OCI-LY7 (cell line): ENCODE measurements around the gene MTSS2. TPM values are rescaled to one million over a fixed set of nuclear protein-coding genes. Genes with fewer than 3 reads are reported as not detected.

ENCODE experiments used
- BruUV-seq: library from RNA; stranded (reverse); fragments of 400-500 nt; replicated peaks from 2 replicates; lab custom pipeline; 2021; lab: Mats Ljungman, UMichigan
- CTCF ChIA-PET: fragments of 300-600 bp; sonication (Branson Sonifier 250); formaldehyde crosslinking; loops from one replicate; lab custom pipeline; 2022; ENCODE audit warnings: antibody characterized with exemption; ENCODE audit not compliant: unreplicated experiment; lab: Charles Lee
- POLR2A ChIA-PET: fragments of 300-600 bp; sonication (Branson Sonifier 250); formaldehyde crosslinking; loops from one replicate; lab custom pipeline; 2022; ENCODE audit warnings: antibody characterized with exemption; lab: Charles Lee
- DNase-seq: peaks from one replicate; pipeline ENCODE4 v3.0.0-alpha.2; 2015; ENCODE audit warnings: low spot score
- H2AFZ ChIP-seq: fragments of 200-600 bp; sonication (generic), shearing (Covaris generic); 2 replicates; pipeline ENCODE4 v1.6.1; 2014; ENCODE audit warnings: mild to moderate bottlenecking, antibody characterized with exemption, low read length, moderate library complexity
- H3K27ac ChIP-seq: fragments of 200-600 bp; sonication (generic); 2 replicates; pipeline ENCODE4 v1.5.1; 2014; ENCODE audit warnings: mixed run types, low read depth, mild to moderate bottlenecking, moderate library complexity, low read length, inconsistent platforms; ENCODE audit not compliant: poor library complexity, severe bottlenecking
- H3K36me3 ChIP-seq: fragments of 200-600 bp; sonication (generic); 2 replicates; pipeline ENCODE4 v1.6.1; 2014; ENCODE audit warnings: mild to moderate bottlenecking, antibody characterized with exemption, low read length, moderate library complexity, mixed read lengths; ENCODE audit not compliant: insufficient read depth
- H3K4me1 ChIP-seq: fragments of 200-600 bp; sonication (generic); 2 replicates; pipeline ENCODE4 v1.5.1; 2014; ENCODE audit warnings: mild to moderate bottlenecking, low read length; ENCODE audit not compliant: insufficient read depth, poor library complexity, severe bottlenecking
- H3K4me2 ChIP-seq: fragments of 200-600 bp; sonication (generic); 2 replicates; pipeline ENCODE4 v1.6.1; 2014; ENCODE audit warnings: mild to moderate bottlenecking, low read length
- H3K4me3 ChIP-seq: fragments of 200-600 bp; sonication (generic); 2 replicates; pipeline ENCODE4 v1.5.1; 2014; ENCODE audit warnings: mild to moderate bottlenecking, low read depth, low read length; ENCODE audit not compliant: poor library complexity, severe bottlenecking
- H3K79me2 ChIP-seq: fragments of 200-600 bp; sonication (generic); 2 replicates; pipeline ENCODE4 v1.6.1; 2016; ENCODE audit warnings: low read depth, mild to moderate bottlenecking, low read length, moderate library complexity, mixed read lengths; ENCODE audit not compliant: insufficient read depth
- H3K9me2 ChIP-seq: fragments of 200-600 bp; sonication (generic); 2 replicates; pipeline ENCODE4 v1.6.1; 2016; ENCODE audit warnings: mild to moderate bottlenecking, low read length, mixed read lengths; ENCODE audit not compliant: insufficient read depth
- H3K9me3 ChIP-seq: fragments of 200-600 bp; sonication (generic); 2 replicates; pipeline ENCODE4 v1.6.1; 2014; ENCODE audit warnings: mild to moderate bottlenecking, mixed run types, low read length, mixed read lengths
- H4K20me1 ChIP-seq: fragments of 200-600 bp; sonication (generic); 2 replicates; pipeline ENCODE4 v1.6.1; 2014; ENCODE audit warnings: mild to moderate bottlenecking, antibody characterized with exemption, low read length, moderate library complexity, mixed read lengths; ENCODE audit not compliant: insufficient read depth
- CTCF ChIP-seq: fragments of 200-600 bp; sonication (generic); conservative IDR thresholded peaks from 2 replicates; pipeline ENCODE4 v1.5.1; 2014; ENCODE audit warnings: mild to moderate bottlenecking, antibody characterized with exemption, low read length, moderate library complexity, mixed read lengths
- EZH2phosphoT487 ChIP-seq: fragments of 200-600 bp; sonication (generic); IDR thresholded peaks from 2 replicates; pipeline ENCODE4 v1.6.1; 2018; ENCODE audit warnings: low read depth, borderline replicate concordance, mild to moderate bottlenecking, mixed run types, antibody characterized with exemption, low read length, moderate library complexity, mixed read lengths
- intact Hi-C: fragments of 100-400 bp; cut with micrococcal nuclease; formaldehyde crosslinking; loops from one replicate; pipeline ENCODE4 v1.10.0; 2022; ENCODE audit not compliant: unreplicated experiment
- total RNA-seq, 2 experiments: library from RNA; depleted of rRNA in 1 of 2; stranded (reverse); fragments of >200 nt in 1 of 2; shearing (Covaris generic) in 1 of 2; gene quantifications; 2 replicates each; pipeline ENCODE4 v1.2.3, GENCODE V29; 2014 to 2022

The MTSS2 gene
- total RNA-seq, 2 experiments from 2014 or later: 0.17 to 0.19 TPM

DNA sequence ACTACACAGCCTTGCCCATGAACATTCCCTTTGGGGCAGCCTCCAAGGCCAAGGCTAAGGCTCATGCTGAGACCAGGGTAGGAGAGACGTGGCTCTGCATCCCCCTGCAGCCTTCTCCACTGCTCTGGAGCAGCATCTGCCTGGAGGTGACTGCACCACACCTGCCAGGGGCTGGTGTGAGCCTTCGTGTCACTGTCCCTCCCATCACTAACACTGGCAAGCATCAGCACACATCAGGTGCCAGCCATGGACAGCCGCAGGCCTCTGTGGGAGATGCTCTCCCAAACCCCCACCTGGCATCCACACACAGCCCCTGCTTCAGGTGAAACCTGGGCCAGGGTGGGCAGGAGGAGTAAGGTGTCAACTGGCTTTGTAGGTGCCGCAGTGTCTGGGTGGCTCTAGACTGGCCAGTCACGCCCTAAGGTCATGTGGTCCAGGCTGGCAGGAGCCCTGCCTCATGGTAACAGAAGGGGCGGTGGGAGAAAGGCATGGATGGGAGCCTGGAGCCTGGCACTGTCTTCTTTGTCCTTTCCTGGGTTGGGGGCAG lies 18.1 kb upstream of the MTSS2 start:
- Histone ChIP-seq H3K4me1 (no peaks in the 10 kb centered on the region), H2AFZ (no peak overlapping the region), H3K36me3 (no peaks in the 10 kb centered on the region), H3K4me2 (no peak overlapping the region), H3K9me2 (no peaks in the 10 kb centered on the region), H3K27ac (no peak overlapping the region), H3K79me2 (no peaks in the 10 kb centered on the region), H4K20me1 (no peaks in the 10 kb centered on the region), H3K4me3 (no peak overlapping the region), H3K9me3 (no peaks in the 10 kb centered on the region)
- CTCF ChIA-PET: no interaction called here
- POLR2A ChIA-PET: no interaction called here
- intact Hi-C loops: no loop called here
- BruUV-seq: no TSS peak
- no peak for DNase-seq
- TF ChIP-seq CTCF: no peak
- TF ChIP-seq EZH2phosphoT487: no peak

DNA sequence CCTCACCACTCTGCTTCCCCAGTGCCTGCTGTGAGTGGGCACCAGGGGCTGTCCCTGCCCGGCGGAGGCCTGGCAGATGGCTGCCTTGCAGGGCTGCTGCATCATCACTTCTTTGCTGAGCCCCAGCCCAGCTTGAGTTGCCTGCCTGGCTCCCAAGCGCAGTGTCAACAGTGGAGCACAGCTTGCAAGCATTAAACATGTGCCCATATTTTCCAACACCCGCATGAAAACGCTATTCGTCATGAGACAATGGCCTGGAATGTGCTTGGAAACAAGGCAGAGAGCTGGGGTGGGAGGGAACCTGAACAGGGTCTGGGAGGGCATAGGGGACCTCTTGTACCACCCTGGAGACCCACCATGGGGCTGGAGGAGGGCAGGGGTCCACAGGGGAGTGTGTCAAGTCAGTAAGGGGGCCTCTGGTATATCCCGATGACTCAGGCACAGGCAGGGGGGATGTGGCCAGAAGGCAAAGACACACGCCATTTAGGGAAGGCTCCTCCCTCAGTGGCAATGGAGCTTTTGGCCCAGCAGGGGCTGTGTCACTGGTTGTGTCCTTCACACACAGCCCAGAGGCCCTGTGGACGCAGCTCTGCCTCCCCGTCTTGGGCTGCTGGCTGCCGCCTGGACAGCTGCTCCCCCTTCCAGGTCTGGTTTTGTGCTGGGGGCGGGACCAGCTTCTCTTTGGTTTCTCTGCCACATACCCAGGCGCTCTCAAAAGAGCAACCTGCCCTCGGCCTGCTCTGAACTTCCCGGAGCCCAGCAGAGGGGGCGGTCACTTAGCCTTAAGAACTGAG lies 17.4 kb upstream of the MTSS2 start:
- no peak overlapping the region for H3K4me2 ChIP-seq
- intact Hi-C loops: no loop called here
- no peaks in the 10 kb centered on the region for H3K4me1 ChIP-seq
- no peaks in the 10 kb centered on the region for H3K79me2 ChIP-seq
- TF ChIP-seq EZH2phosphoT487: no peak
- TF ChIP-seq CTCF: no peak
- no peaks in the 10 kb centered on the region for H3K9me3 ChIP-seq
- no peaks in the 10 kb centered on the region for H3K9me2 ChIP-seq
- no peak for DNase-seq
- 0 out of 2 replicates have a peak, but pooled peaks cover 4% of the 10 kb centered on the region for H3K36me3 ChIP-seq
- H3K27ac ChIP-seq: no peak overlapping the region
- CTCF ChIA-PET: no interaction called here
- POLR2A ChIA-PET: no interaction called here
- no peak overlapping the region for H3K4me3 ChIP-seq
- H4K20me1 ChIP-seq: no peaks in the 10 kb centered on the region
- no TSS peak for BruUV-seq
- H2AFZ ChIP-seq: no peak overlapping the region

DNA sequence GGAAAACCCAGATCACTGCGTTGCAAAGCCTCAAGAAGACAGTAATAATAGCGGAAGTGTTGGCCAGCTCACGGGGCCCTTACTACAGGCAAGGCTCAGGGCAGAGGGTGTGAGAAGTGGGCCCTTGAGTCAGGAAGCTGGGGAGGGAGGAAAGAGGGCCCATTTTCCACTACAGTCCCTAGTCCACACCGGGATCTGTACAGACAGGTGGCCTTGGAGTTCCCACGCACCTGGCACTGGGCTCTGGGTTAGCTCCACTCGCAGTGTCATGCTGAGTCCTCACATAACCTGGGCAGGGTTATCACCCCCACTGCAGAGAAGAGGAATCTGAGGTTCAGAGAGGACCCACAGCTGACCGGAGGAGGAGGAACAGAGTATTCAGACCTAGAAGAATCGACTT lies 16.8 kb upstream of the MTSS2 start:
- Histone ChIP-seq H3K4me3 (no peak overlapping the region), H3K4me2 (no peak overlapping the region), H3K4me1 (no peaks in the 10 kb centered on the region), H3K79me2 (no peaks in the 10 kb centered on the region), H3K36me3 (peaks cover 8% of the 10 kb centered on the region; the same call in 1 of the 2 replicates), H4K20me1 (no peaks in the 10 kb centered on the region), H3K27ac (no peak overlapping the region), H2AFZ (no peak overlapping the region), H3K9me2 (no peaks in the 10 kb centered on the region), H3K9me3 (no peaks in the 10 kb centered on the region)
- no TSS peak for BruUV-seq
- CTCF ChIA-PET: no interaction called here
- intact Hi-C loops: no loop called here
- POLR2A ChIA-PET: interaction anchor here (0.5 kb wide), 1 partner anchor 1206 kb away, joined by 3 read pairs; no protein-coding TSS in a partner anchor
- no peak for DNase-seq
- TF ChIP-seq CTCF (no peak), EZH2phosphoT487 (no peak)
